Measurements from ENCODE around the gene MRO.
A peak's percentile ranks its signal among the peaks of the same experiment; 100 is the strongest.

Gene MRO

GRCh38 chr18:50863840-50864375 is 44.1 kb upstream of the MRO start:
- H3K4me3 ChIP-seq (ENCODE audit: low read length) = no peak overlapping the region
- no peaks in the 10 kb centered on the region for H3K27me3 ChIP-seq (ENCODE audit: control insufficient read depth, low read length)
- H4K20me1 ChIP-seq (ENCODE audit: control insufficient read depth, insufficient read depth, low read depth, low read length) = no peaks in the 10 kb centered on the region
- no peaks in the 10 kb centered on the region for H3K36me3 ChIP-seq (ENCODE audit: control insufficient read depth, low read length)
- no peaks in the 10 kb centered on the region for H3F3A ChIP-seq (ENCODE audit: control insufficient read depth, insufficient read depth)
- H3K79me2 ChIP-seq (ENCODE audit: control insufficient read depth, low read length) = no peaks in the 10 kb centered on the region
- H3K9me2 ChIP-seq (replicated peaks; ENCODE audit: control insufficient read depth, low read length) = no peaks in the 10 kb centered on the region
- H3K4me2 ChIP-seq (ENCODE audit: low read length) = no peak overlapping the region
- no peaks in the 10 kb centered on the region for H3K9me3 ChIP-seq (ENCODE audit: control insufficient read depth, insufficient read depth, low read length)
- no peak overlapping the region for H3K27ac ChIP-seq (ENCODE audit: low read depth, low read length)
- H3K4me1 ChIP-seq (ENCODE audit: control insufficient read depth, low read length) = peaks cover 8% of the 10 kb centered on the region
- no peak for TF ChIP-seq EZH2phosphoT487 (IDR thresholded peaks at IDR 0.05; ENCODE audit: borderline replicate concordance, low read length)
- no peak for TF ChIP-seq CTCF (IDR thresholded peaks at IDR 0.05; ENCODE audit: low read depth, low read length, poor library complexity, severe bottlenecking)

- H3K9me2 ChIP-seq (replicated peaks; ENCODE audit: control insufficient read depth, low read length) = no peaks in the 10 kb centered on the region
- H3F3A ChIP-seq (ENCODE audit: control insufficient read depth, insufficient read depth) = no peaks in the 10 kb centered on the region
- no peaks in the 10 kb centered on the region for H3K36me3 ChIP-seq (ENCODE audit: control insufficient read depth, low read length)
- no peaks in the 10 kb centered on the region for H3K27me3 ChIP-seq (ENCODE audit: control insufficient read depth, low read length)
- no peaks in the 10 kb centered on the region for H3K9me3 ChIP-seq (ENCODE audit: control insufficient read depth, insufficient read depth, low read length)
- no peaks in the 10 kb centered on the region for H4K20me1 ChIP-seq (ENCODE audit: control insufficient read depth, insufficient read depth, low read depth, low read length)
- no peak overlapping the region for H3K4me3 ChIP-seq (ENCODE audit: low read length)
- H3K4me2 ChIP-seq (ENCODE audit: low read length) = 0 out of 2 replicates have a peak overlapping the region, but pooled peaks have one; percentile 3
- no peak for TF ChIP-seq EZH2phosphoT487 (IDR thresholded peaks at IDR 0.05; ENCODE audit: borderline replicate concordance, low read length)
- no peak for TF ChIP-seq CTCF (IDR thresholded peaks at IDR 0.05; ENCODE audit: low read depth, low read length, poor library complexity, severe bottlenecking)
- peaks cover 8% of the 10 kb centered on the region for H3K4me1 ChIP-seq (ENCODE audit: control insufficient read depth, low read length)
- no peak overlapping the region for H3K27ac ChIP-seq (ENCODE audit: low read depth, low read length)
- no peaks in the 10 kb centered on the region for H3K79me2 ChIP-seq (ENCODE audit: control insufficient read depth, low read length)
These were observed 42.6 kb upstream of the MRO start for GRCh38 chr18:50862401-50862800.

- Histone ChIP-seq H3K4me1 (ENCODE audit: control insufficient read depth, low read length) (peaks cover 8% of the 10 kb centered on the region), H3K27me3 (ENCODE audit: control insufficient read depth, low read length) (no peaks in the 10 kb centered on the region), H3K9me3 (ENCODE audit: control insufficient read depth, insufficient read depth, low read length) (no peaks in the 10 kb centered on the region), H3F3A (ENCODE audit: control insufficient read depth, insufficient read depth) (no peaks in the 10 kb centered on the region), H3K4me3 (ENCODE audit: low read length) (no peak overlapping the region), H3K4me2 (ENCODE audit: low read length) (no peak overlapping the region), H3K9me2 (replicated peaks; ENCODE audit: control insufficient read depth, low read length) (no peaks in the 10 kb centered on the region), H3K27ac (ENCODE audit: low read depth, low read length) (no peak overlapping the region), H3K36me3 (ENCODE audit: control insufficient read depth, low read length) (no peaks in the 10 kb centered on the region), H3K79me2 (ENCODE audit: control insufficient read depth, low read length) (no peaks in the 10 kb centered on the region), H4K20me1 (ENCODE audit: control insufficient read depth, insufficient read depth, low read depth, low read length) (no peaks in the 10 kb centered on the region)
- no peak for TF ChIP-seq CTCF (IDR thresholded peaks at IDR 0.05; ENCODE audit: low read depth, low read length, poor library complexity, severe bottlenecking)
- no peak for TF ChIP-seq EZH2phosphoT487 (IDR thresholded peaks at IDR 0.05; ENCODE audit: borderline replicate concordance, low read length)
These were observed 41.8 kb upstream of the MRO start for GRCh38 chr18:50861617-50862016.
